Esophagus muscularis mucosa (tissue), 4 donors: ENCODE results near the gene ATP2A1. TPM values are rescaled to one million over a fixed set of nuclear protein-coding genes. Genes with fewer than 3 reads are reported as not detected.
"Not testable (repeated sequence)": the region's sequence is repeated elsewhere in the genome, so short reads cannot be mapped to it uniquely, and the experiment has no call there.

Experiments used
- DNase-seq: peaks from one replicate; pipeline ENCODE4 v3.0.0-alpha.2; 2017; ENCODE audit errors: extremely low spot score
- H3K27ac ChIP-seq, 4 donors: fragments of 200-600 bp; sonication (generic); replicated peaks in 1 of 4; 1 replicate in 3 of 4; 2 replicates in 1 of 4; pipeline ENCODE4 v1.5.1; 2016 to 2019; ENCODE audit warnings: mild to moderate bottlenecking in 1 of 4
- H3K27me3 ChIP-seq, 4 donors: fragments of 200-600 bp; sonication (generic); one replicate each; pipeline versions ENCODE4 v1.5.1 to v1.6.0; 2016 to 2019
- H3K36me3 ChIP-seq, 4 donors: fragments of 200-600 bp; sonication (generic); one replicate each; pipeline ENCODE4 v1.5.1; 2016 to 2019
- H3K4me1 ChIP-seq, 4 donors: fragments of 200-600 bp; sonication (generic); one replicate each; pipeline ENCODE4 v1.5.1; 2016 to 2019
- H3K4me3 ChIP-seq, 4 donors: fragments of 200-600 bp; sonication (generic); 1 replicate in 2 of 4; 2 replicates in 2 of 4; pipeline ENCODE4 v1.5.1; 2016 to 2019; ENCODE audit warnings: mild to moderate bottlenecking in 4 of 4, moderate library complexity in 1 of 4
- H3K9me3 ChIP-seq, 4 donors: fragments of 200-600 bp; sonication (generic); 1 replicate in 3 of 4; 2 replicates in 1 of 4; pipeline ENCODE4 v1.5.1; 2016 to 2019
- CTCF ChIP-seq, 3 experiments: fragments of 200-600 bp in 2 of 3; fragments of 450-650 bp in 1 of 3; sonication (generic) in 2 of 3; IDR thresholded peaks; one replicate each; pipeline ENCODE4 v1.5.1; 2017 to 2019; ENCODE audit warnings: antibody characterized with exemption in 3 of 3, mild to moderate bottlenecking in 2 of 3, moderate library complexity in 1 of 3
- EP300 ChIP-seq: sonication (generic); formaldehyde crosslinking; IDR thresholded peaks from one replicate; pipeline ENCODE4 v1.6.1; 2017; ENCODE audit warnings: antibody characterized with exemption
- POLR2A ChIP-seq: fragments of 450-650 bp; IDR thresholded peaks from one replicate; pipeline ENCODE4 v1.6.1; 2017; ENCODE audit warnings: antibody characterized with exemption, moderate library complexity, mild to moderate bottlenecking, low read depth
- POLR2AphosphoS5 ChIP-seq, 2 donors: sonication (generic); formaldehyde crosslinking; IDR thresholded peaks; one replicate each; pipeline ENCODE4 v1.6.1; 2017; ENCODE audit warnings: antibody characterized with exemption in 2 of 2
- WGBS: methylation state at CpG from one replicate; pipeline ENCODE4 v1.1.5; 2018; 5-methylcytosine and 5-hydroxymethylcytosine counted together
- intact Hi-C: fragments of 100-400 bp; cut with DNase I; formaldehyde crosslinking; loops from one replicate; pipeline ENCODE4 v1.15.1; 2023
- total RNA-seq, 4 donors: library from RNA; depleted of rRNA; stranded (reverse); fragments of >200 nt; gene quantifications; one replicate each; pipeline versions ENCODE4 v1.1.0 to v1.2.1, GENCODE V29; 2016

Gene ATP2A1
- total RNA-seq, 4 donors from 2014 or later, result 0.86 TPM; not detected in 3

DNA sequence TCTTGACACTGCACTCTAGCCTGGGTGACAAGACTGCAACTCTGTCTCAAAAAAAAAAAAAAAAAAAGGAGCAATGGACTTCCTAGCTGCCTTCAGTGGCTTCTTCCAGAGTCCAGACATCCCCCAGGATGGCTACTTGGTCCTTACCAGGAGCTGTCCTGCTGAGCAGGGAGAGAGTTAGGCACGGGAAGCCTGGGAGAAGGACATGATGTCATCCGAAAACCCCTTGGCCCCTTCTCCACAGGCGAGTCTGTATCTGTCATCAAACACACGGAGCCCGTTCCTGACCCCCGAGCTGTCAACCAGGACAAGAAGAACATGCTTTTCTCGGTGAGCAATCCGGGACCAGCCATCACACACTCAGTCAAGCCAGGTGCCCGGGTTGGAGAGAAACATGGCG lies 8.7 kb downstream of the ATP2A1 start:
- H3K4me3 ChIP-seq, result no peak overlapping the region
- no peaks in the 10 kb centered on the region for H3K36me3 ChIP-seq
- H3K9me3 ChIP-seq, result no peaks in the 10 kb centered on the region
- TF ChIP-seq CTCF (IDR thresholded peaks at IDR 0.05), result no peak
- TF ChIP-seq POLR2AphosphoS5 (IDR thresholded peaks at IDR 0.05), result no peak
- TF ChIP-seq EP300, result no peak
- TF ChIP-seq POLR2A, result no peak
- peaks cover 0 to 19% (median 3%) of the 10 kb centered on the region in 4 donors for H3K27me3 ChIP-seq
- intact Hi-C loops, result no loop called here
- H3K27ac ChIP-seq, result no peak overlapping the region
- peaks cover 0 to 4% (median 0%) of the 10 kb centered on the region in 4 donors for H3K4me1 ChIP-seq
- WGBS, result 76% methylated on average over 9 of the region's 10 CpGs
- no peak for DNase-seq

DNA sequence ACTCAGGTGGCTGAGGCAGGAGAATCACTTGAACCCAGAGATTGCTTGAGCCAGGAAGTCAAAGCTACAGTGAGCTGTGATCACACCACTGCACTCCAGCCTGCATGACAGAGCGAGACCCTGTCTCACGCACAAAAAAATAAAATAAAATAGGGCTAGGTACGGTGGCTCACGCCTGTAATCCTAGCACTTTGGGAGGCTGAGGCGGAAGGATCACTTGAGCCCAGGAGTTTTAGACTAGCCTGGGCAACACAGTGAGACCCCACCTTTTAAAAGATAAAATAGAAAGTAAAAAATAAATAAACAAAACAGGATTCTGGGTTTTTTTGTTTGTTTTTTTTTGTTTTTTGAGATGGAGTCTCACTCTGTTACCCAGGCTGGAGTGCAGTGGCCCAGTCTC lies 12.1 kb downstream of the ATP2A1 start:
- H3K4me1 ChIP-seq, intact Hi-C loops, H3K4me3 ChIP-seq, H3K36me3 ChIP-seq, DNase-seq, H3K27ac ChIP-seq, H3K9me3 ChIP-seq, H3K27me3 ChIP-seq: not testable (repeated sequence)
- 91% methylated on average over 5 of the region's 5 CpGs for WGBS

DNA sequence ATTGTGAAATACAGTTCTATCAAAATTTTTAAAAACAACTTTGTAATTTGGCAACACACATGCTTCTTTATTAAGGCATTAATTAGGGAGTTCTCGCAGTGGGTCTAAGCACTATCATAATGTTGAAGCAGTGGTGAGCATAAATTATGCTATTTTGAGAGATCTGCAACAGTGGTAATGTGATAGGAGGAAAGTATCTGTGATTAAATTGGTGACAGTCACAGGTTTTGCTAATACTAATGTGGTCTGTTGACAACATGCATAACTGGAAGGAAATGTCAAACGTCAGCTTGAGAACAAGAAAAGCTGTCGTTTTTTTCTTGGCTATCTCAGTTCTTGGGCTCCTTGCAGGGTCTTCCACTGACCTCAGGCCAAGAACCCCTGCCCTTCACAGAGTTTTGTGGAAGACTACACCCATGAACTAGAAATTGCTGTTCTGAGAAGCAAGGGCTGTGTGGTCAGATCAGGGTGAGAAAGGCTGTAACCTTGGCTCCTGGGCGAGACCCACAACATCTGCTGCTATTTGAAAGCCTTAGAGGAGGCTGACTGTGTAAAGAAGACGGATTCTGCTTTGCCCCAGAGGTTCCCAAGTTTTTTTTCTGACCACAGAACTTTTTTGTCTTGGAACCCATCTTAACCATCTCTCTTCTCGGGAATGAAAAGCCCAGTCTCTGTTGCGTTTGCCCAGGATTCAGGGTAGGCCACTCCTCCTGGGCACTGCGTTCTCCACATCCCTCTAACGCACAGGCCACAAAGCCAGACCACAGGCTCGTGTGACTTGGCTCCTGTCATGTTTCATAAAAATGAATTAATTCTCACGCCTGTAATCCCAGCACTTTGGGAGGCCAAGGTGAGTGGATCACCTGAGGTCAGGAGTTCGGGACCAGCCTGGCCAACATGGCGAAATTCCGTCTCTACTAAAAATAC lies 13.9 kb downstream of the ATP2A1 start:
- Histone ChIP-seq H3K27me3 (no peaks in the 10 kb centered on the region), H3K36me3 (no peaks in the 10 kb centered on the region), H3K27ac (no peak overlapping the region), H3K4me1 (no peaks in the 10 kb centered on the region), H3K4me3 (no peak overlapping the region), H3K9me3 (no peaks in the 10 kb centered on the region)
- DNase-seq, result no peak
- intact Hi-C loops, result no loop called here
- 72% methylated on average over 14 of the region's 14 CpGs for WGBS
- no peak for TF ChIP-seq POLR2AphosphoS5 (IDR thresholded peaks at IDR 0.05)
- TF ChIP-seq POLR2A, result no peak

- H3K27ac ChIP-seq, result no peak overlapping the region
- H3K4me3 ChIP-seq, result no peak overlapping the region
- H3K36me3 ChIP-seq, result no peaks in the 10 kb centered on the region
- TF ChIP-seq EP300, result no peak
- TF ChIP-seq CTCF (IDR thresholded peaks at IDR 0.05), result no peak
- TF ChIP-seq POLR2AphosphoS5 (IDR thresholded peaks at IDR 0.05), result no peak
- no peak for TF ChIP-seq POLR2A
- no peak for DNase-seq
- WGBS, result 84% methylated on average over 4 of the region's 4 CpGs
- no peaks in the 10 kb centered on the region for H3K9me3 ChIP-seq
- H3K4me1 ChIP-seq, result no peaks in the 10 kb centered on the region
- intact Hi-C loops, result no loop called here
- no peaks in the 10 kb centered on the region for H3K27me3 ChIP-seq
Measured at GRCh38 chr16:28893291-28893690, 15.0 kb downstream of the ATP2A1 start.

GRCh38 chr16:28895609-28896008 lies 17.3 kb downstream of the ATP2A1 start:
- intact Hi-C loops, result no loop called here
- Histone ChIP-seq H3K36me3 (no peaks in the 10 kb centered on the region), H3K27ac (no peak overlapping the region), H3K4me3 (no peak overlapping the region), H3K9me3 (no peaks in the 10 kb centered on the region), H3K4me1 (no peaks in the 10 kb centered on the region), H3K27me3 (no peaks in the 10 kb centered on the region)
- WGBS, result 85% methylated on average over 4 of the region's 4 CpGs
- DNase-seq, result no peak
- TF ChIP-seq EP300, result no peak

- TF ChIP-seq CTCF (IDR thresholded peaks at IDR 0.05) (no peak), POLR2AphosphoS5 (IDR thresholded peaks at IDR 0.05) (no peak), EP300 (no peak), POLR2A (no peak)
- Histone ChIP-seq H3K4me1 (no peaks in the 10 kb centered on the region), H3K27ac (no peak overlapping the region), H3K36me3 (no peaks in the 10 kb centered on the region), H3K9me3 (no peaks in the 10 kb centered on the region), H3K27me3 (no peaks in the 10 kb centered on the region), H3K4me3 (no peak overlapping the region)
- intact Hi-C loops, result no loop called here
- no peak for DNase-seq
- 83% methylated on average over 4 of the region's 4 CpGs for WGBS
Measured at GRCh38 chr16:28897826-28898225, 19.5 kb downstream of the ATP2A1 start.
